Panc1 (cell line): ENCODE results near the gene STAM2.

ENCODE experiments used
- POLR2AphosphoS5 ChIP-seq: IDR thresholded peaks from 2 replicates; pipeline ENCODE4 v1.6.1; 2012; ENCODE audit warnings: mild to moderate bottlenecking, low read depth, low read length, moderate library complexity
- TF ChIP-seq, protein P1 (sequence below): fragments of 450-650 bp; IDR thresholded peaks from 2 replicates; pipeline ENCODE4 v1.5.1; 2017; ENCODE audit warnings: mild to moderate bottlenecking

DNA sequence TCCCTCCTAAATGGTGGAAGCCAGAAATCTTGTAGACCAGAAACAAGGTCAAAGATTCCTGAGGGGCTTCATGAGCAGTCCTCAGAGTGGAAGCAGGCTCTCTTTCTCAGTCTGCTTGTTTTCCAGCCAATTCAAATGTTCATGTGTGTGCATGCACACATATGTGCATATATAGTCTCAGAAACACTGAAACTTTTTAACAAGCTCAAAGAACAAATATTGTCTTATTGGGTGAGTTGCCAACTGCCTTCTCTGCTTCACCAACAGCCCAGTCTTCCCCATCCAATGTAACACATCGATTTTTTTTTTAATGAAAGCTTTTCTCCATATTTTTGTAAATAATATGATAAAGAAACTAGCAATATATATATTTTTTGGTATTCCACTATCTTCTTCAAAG lies 80.4 kb downstream of the STAM2 start:
- TF ChIP-seq, protein P1, sequence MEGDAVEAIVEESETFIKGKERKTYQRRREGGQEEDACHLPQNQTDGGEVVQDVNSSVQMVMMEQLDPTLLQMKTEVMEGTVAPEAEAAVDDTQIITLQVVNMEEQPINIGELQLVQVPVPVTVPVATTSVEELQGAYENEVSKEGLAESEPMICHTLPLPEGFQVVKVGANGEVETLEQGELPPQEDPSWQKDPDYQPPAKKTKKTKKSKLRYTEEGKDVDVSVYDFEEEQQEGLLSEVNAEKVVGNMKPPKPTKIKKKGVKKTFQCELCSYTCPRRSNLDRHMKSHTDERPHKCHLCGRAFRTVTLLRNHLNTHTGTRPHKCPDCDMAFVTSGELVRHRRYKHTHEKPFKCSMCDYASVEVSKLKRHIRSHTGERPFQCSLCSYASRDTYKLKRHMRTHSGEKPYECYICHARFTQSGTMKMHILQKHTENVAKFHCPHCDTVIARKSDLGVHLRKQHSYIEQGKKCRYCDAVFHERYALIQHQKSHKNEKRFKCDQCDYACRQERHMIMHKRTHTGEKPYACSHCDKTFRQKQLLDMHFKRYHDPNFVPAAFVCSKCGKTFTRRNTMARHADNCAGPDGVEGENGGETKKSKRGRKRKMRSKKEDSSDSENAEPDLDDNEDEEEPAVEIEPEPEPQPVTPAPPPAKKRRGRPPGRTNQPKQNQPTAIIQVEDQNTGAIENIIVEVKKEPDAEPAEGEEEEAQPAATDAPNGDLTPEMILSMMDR, result no peak
- TF ChIP-seq POLR2AphosphoS5, result no peak
